ENCODE measurements around the gene PLCB4.

The PLCB4 gene

DNA sequence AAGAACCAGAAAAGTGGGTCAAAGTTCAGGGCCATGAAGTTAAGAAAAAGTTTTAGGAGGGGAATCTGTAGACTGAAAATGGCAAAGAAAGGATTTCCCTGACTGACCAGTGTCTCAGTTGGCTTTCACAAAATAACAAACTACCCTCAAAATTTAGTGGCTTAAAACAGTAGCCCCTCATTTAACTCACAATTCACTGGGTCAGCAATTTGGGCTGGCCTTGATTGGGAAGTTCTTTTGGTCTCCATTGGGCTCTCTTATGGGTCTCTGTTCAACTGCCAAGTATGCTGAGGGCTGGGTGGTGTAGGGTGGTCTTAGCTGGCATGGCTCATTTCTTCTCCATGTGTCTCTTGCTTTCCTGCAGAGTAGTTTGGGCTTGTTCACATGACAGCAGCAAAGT, 161.5 kb downstream of the PLCB4 start:
- Mint-ChIP-seq H3K4me3 (no peak overlapping the region), H3K27ac (ENCODE audit: low read depth) (no peak overlapping the region), H3K36me3 (ENCODE audit: insufficient read depth) (no peaks in the 10 kb centered on the region), H3K4me1 (no peaks in the 10 kb centered on the region), H3K9me3 (peaks cover 13% of the 10 kb centered on the region), H3K27me3 (no peaks in the 10 kb centered on the region)
- DNase-seq (ENCODE audit: low spot score in 2 of 2), result no peak
- no peak for ATAC-seq (replicated peaks; ENCODE audit: extremely low read depth, poor library complexity, severe bottlenecking)

DNA sequence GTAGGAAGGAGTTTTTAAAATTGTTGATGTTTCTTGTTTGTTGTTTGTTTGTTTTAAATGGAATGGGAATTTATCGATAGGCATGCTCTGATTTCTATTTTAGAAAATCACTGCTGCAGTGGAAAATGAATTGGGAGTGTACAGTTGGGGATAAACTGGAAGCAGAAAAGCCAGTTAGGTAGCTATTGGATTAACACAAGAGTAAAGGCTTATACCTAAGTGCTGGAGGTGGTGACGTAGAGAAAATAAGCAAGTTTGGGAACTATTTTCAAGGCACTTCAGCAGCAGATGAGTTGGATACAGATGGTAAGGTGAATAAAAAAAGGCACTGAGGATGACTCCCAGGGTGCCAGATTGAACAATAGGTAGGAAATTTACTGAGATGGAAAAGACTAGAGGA, 164.9 kb downstream of the PLCB4 start:
- Mint-ChIP-seq H3K4me1 (no peaks in the 10 kb centered on the region), H3K27ac (ENCODE audit: low read depth) (no peak overlapping the region), H3K9me3 (peaks cover under 1% of the 10 kb centered on the region), H3K36me3 (ENCODE audit: insufficient read depth) (no peaks in the 10 kb centered on the region), H3K4me3 (no peak overlapping the region), H3K27me3 (no peaks in the 10 kb centered on the region)
- no peak for DNase-seq (ENCODE audit: low spot score in 2 of 2)
- ATAC-seq (replicated peaks; ENCODE audit: extremely low read depth, poor library complexity, severe bottlenecking), result no peak

DNA sequence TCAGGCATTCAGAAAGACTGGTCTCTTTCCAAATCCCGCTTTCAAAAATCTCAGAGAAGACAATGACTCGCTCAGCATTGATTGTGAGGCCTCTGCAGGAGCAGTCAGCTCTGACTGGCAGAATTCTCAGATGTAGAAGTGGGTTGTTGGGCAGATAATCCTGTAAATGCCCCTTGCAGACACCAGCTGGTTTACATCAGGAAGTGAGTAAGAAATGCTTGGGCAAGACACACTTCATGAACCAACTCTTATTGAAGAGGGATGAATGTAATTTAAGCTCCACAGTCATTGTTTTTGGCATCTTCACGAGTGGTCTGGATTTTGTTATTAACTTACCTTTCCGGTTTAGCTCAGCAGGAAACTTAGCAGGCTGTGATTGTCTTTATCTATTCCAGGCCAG, 166.6 kb downstream of the PLCB4 start:
- no peaks in the 10 kb centered on the region for H3K36me3 Mint-ChIP-seq (ENCODE audit: insufficient read depth)
- no peaks in the 10 kb centered on the region for H3K4me1 Mint-ChIP-seq
- no peaks in the 10 kb centered on the region for H3K27me3 Mint-ChIP-seq
- DNase-seq (ENCODE audit: low spot score in 2 of 2), result no peak
- no peak overlapping the region for H3K4me3 Mint-ChIP-seq
- ATAC-seq (replicated peaks; ENCODE audit: extremely low read depth, poor library complexity, severe bottlenecking), result no peak
- no peak overlapping the region for H3K27ac Mint-ChIP-seq (ENCODE audit: low read depth)
- H3K9me3 Mint-ChIP-seq, result peaks cover under 1% of the 10 kb centered on the region

DNA sequence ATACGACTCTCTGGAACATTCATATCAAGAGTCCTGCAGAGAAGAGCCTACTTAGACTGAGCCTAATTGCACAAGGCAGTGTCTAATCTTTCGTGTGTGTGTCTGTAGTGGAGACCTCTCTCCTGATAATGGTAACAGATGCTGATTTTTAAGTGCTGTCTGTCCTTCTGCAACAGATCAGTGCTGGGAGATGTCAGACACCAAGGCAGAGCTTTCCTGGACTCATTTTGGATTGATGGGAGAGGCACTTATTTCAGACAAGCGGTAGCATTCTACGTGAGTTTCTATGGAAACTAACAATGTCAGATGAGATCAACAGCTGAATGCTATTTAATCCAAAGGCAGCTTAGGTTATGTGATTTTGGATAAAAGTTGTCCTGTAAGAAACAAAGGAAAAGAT, 167.6 kb downstream of the PLCB4 start:
- H3K27ac Mint-ChIP-seq (ENCODE audit: low read depth), result no peak overlapping the region
- ATAC-seq (replicated peaks; ENCODE audit: extremely low read depth, poor library complexity, severe bottlenecking) (no peak), DNase-seq (ENCODE audit: low spot score in 2 of 2) (no peak)
- peaks cover 4% of the 10 kb centered on the region for H3K9me3 Mint-ChIP-seq
- H3K4me3 Mint-ChIP-seq, result no peak overlapping the region
- H3K4me1 Mint-ChIP-seq, result no peaks in the 10 kb centered on the region
- H3K27me3 Mint-ChIP-seq, result no peaks in the 10 kb centered on the region
- no peaks in the 10 kb centered on the region for H3K36me3 Mint-ChIP-seq (ENCODE audit: insufficient read depth)

DNA sequence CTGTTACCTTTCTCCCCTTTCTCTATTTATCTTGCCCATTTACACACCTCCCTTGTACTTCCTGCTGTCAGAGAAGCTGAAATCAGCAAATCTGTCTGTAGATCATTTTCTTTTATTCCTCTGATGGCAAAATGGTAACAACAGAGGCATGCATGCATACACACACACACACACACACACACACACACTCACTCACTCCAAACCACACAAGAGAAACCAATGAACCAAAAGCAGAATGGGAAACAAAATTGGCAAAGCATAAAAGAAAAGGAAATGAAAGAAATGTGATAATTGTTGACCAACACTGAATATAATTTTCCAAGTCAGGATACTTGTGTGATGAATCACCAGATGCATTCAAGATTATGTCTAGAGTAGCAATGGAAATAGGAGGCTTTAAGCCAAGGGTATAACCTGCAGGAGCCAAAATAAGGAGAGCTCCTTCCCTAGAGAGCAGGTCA, 172.4 kb downstream of the PLCB4 start:
- no peak for DNase-seq (ENCODE audit: low spot score in 2 of 2)
- no peaks in the 10 kb centered on the region for H3K36me3 Mint-ChIP-seq (ENCODE audit: insufficient read depth)
- no peak overlapping the region for H3K4me3 Mint-ChIP-seq
- ATAC-seq (replicated peaks; ENCODE audit: extremely low read depth, poor library complexity, severe bottlenecking), result no peak
- no peaks in the 10 kb centered on the region for H3K4me1 Mint-ChIP-seq
- no peak overlapping the region for H3K27ac Mint-ChIP-seq (ENCODE audit: low read depth)
- peaks cover 4% of the 10 kb centered on the region for H3K9me3 Mint-ChIP-seq
- H3K27me3 Mint-ChIP-seq, result no peaks in the 10 kb centered on the region

DNA sequence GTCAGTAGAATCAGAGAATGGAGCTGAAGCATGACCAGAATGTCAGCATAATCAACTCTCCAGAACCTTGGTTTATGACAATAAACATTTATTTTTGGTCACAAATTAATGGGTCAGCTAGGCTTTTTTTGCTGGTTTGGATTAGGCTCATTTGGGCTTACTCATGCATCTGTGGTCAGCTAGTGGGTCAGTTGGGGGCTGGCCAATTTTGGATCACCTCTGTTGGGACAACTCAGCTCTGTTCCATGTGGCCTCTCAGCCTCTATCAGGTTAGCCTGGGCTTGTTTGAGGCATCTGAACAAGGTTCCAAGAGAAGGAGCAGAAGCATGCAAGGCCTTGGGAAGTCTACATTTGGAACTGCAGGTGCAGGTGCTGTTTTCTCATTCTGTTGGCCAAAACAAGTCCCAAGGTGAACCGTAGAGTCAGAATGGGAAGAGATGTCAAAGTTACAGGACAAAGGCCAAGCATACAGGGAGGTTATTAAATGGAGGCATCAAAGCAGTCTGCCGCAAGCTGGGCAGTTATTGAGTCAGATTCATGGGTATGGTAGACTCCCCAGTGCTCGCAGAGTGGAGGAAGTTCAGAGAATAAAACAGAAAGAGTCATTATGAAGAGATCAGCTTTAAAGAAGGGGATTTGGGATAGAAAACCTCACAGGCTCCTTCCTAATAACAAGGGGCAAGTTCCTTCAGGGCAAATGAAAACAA, 173.0 kb downstream of the PLCB4 start:
- DNase-seq (ENCODE audit: low spot score in 2 of 2) (no peak), ATAC-seq (replicated peaks; ENCODE audit: extremely low read depth, poor library complexity, severe bottlenecking) (no peak)
- H3K4me1 Mint-ChIP-seq, result no peaks in the 10 kb centered on the region
- H3K36me3 Mint-ChIP-seq (ENCODE audit: insufficient read depth), result no peaks in the 10 kb centered on the region
- no peaks in the 10 kb centered on the region for H3K27me3 Mint-ChIP-seq
- no peak overlapping the region for H3K4me3 Mint-ChIP-seq
- H3K27ac Mint-ChIP-seq (ENCODE audit: low read depth), result no peak overlapping the region
- H3K9me3 Mint-ChIP-seq, result peaks cover 4% of the 10 kb centered on the region

DNA sequence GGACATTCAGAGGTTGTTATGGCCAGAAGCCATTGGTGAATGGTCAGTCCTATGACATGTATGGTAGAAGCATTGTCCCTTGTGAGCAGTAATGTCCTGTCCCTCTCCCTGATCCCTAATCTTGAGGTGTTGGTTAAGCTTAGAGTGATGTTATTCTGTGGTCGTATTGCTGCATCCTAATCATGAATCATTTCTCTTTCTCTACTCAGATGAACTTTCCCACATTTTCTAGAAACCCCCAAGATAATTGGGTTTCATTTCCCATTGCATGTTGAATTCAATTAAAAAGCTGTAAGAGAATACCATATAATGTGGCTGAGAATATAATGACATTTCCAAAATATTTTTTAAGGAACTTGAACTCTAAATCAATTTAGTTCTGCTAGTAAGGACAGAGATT, 175.1 kb downstream of the PLCB4 start:
- no peak overlapping the region for H3K4me3 Mint-ChIP-seq
- H3K27ac Mint-ChIP-seq (ENCODE audit: low read depth), result no peak overlapping the region
- no peak for DNase-seq (ENCODE audit: low spot score in 2 of 2)
- no peaks in the 10 kb centered on the region for H3K36me3 Mint-ChIP-seq (ENCODE audit: insufficient read depth)
- H3K27me3 Mint-ChIP-seq, result no peaks in the 10 kb centered on the region
- ATAC-seq (replicated peaks; ENCODE audit: extremely low read depth, poor library complexity, severe bottlenecking), result no peak
- no peaks in the 10 kb centered on the region for H3K4me1 Mint-ChIP-seq
- peaks cover 7% of the 10 kb centered on the region for H3K9me3 Mint-ChIP-seq

DNA sequence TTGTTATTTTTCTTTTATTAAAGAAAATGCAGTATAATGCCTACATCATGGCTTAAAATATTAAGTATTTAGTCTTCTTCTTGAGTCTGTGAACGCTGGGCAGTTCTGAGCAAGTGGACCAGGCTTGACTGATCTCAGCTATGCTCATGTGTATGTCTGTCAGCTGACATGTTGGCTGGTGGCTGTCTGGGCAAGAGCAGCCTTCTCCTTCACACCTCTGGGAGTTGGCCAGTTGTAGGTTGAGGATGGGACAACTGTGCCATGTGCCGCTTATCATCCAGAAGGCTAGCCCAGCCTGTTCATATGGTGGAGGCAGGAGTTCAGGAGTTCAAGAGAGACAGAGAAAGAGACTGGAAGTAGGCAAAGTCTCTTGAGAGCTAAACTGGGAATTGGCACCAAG, 175.9 kb downstream of the PLCB4 start:
- Mint-ChIP-seq H3K4me3 (no peak overlapping the region), H3K27me3 (no peaks in the 10 kb centered on the region), H3K27ac (ENCODE audit: low read depth) (no peak overlapping the region), H3K36me3 (ENCODE audit: insufficient read depth) (no peaks in the 10 kb centered on the region), H3K9me3 (peaks cover 9% of the 10 kb centered on the region), H3K4me1 (no peaks in the 10 kb centered on the region)
- DNase-seq (ENCODE audit: low spot score in 2 of 2) (no peak), ATAC-seq (replicated peaks; ENCODE audit: extremely low read depth, poor library complexity, severe bottlenecking) (no peak)

DNA sequence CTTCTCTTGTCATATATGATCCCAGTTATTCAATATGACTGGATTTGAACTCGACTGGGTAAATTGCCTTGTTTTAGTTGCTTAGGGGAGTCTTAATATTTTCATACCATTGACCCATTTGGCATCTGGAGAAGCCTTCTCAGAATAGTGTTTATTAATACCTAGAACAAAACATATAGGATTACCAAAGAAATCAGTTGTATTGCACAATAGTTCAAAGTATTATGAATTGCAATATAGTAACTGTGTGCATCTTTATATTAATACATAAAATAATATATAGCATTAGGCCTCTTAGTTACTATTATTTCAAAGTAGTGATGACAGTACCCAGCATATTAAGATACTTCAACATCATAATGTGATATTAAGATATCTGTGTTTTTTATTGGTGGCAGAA, 177.8 kb downstream of the PLCB4 start:
- H3K9me3 Mint-ChIP-seq, result peaks cover 6% of the 10 kb centered on the region
- no peaks in the 10 kb centered on the region for H3K36me3 Mint-ChIP-seq (ENCODE audit: insufficient read depth)
- no peaks in the 10 kb centered on the region for H3K27me3 Mint-ChIP-seq
- ATAC-seq (replicated peaks; ENCODE audit: extremely low read depth, poor library complexity, severe bottlenecking) (no peak), DNase-seq (ENCODE audit: low spot score in 2 of 2) (no peak)
- H3K4me3 Mint-ChIP-seq, result no peak overlapping the region
- H3K4me1 Mint-ChIP-seq, result no peaks in the 10 kb centered on the region
- no peak overlapping the region for H3K27ac Mint-ChIP-seq (ENCODE audit: low read depth)

DNA sequence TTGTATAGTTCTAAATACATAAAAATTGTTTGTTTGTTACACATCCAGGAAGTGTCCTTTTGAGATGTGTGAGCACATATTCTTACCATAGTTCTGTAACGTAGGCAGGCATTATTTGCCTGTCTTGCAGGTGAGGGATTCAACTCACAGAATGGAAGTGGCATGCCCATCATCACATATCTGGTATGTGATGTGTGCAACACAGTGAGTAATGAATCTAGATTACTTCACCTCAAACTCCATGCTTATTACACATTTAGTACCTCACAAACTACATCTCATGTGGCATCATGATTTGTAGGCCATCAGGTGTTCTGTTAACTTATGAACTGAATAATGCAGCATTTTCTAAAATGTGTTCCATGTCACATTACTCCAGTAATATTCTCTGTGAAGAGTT, 181.6 kb downstream of the PLCB4 start:
- DNase-seq (ENCODE audit: low spot score in 2 of 2), result no peak
- Mint-ChIP-seq H3K27ac (ENCODE audit: low read depth) (no peak overlapping the region), H3K4me1 (no peaks in the 10 kb centered on the region), H3K4me3 (no peak overlapping the region), H3K36me3 (ENCODE audit: insufficient read depth) (no peaks in the 10 kb centered on the region), H3K27me3 (no peaks in the 10 kb centered on the region), H3K9me3 (peaks cover 11% of the 10 kb centered on the region)
- no peak for ATAC-seq (replicated peaks; ENCODE audit: extremely low read depth, poor library complexity, severe bottlenecking)

DNA sequence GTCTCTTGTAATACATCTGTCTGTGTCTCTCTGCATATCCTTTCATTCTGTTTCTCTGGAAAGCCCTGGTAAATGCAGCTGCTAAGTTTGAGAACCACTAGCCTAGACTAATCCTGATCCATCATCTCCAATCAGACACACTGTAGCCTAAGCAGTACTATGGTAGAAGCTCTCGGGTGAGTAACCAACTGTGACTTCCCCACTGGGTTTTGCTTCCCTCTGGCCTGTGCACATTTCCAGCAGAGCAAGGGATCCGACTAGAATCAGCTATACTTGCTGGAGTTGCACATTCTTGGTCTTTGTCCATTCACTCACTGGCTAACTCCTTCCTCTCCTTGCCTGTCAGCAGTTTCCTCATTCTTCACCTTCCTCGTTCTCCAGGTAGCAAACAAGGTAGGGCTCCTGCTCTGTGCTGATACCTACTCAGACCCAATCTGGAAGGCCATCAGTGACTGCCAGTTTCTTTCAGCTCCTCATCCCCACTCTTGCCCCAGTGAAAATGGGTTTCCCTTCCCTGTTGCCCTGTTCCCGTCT, 184.2 kb downstream of the PLCB4 start:
- Mint-ChIP-seq H3K36me3 (ENCODE audit: insufficient read depth) (no peaks in the 10 kb centered on the region), H3K27ac (ENCODE audit: low read depth) (no peak overlapping the region), H3K4me3 (no peak overlapping the region), H3K4me1 (no peaks in the 10 kb centered on the region), H3K27me3 (no peaks in the 10 kb centered on the region), H3K9me3 (peaks cover 17% of the 10 kb centered on the region)
- no peak for DNase-seq (ENCODE audit: low spot score in 2 of 2)
- ATAC-seq (replicated peaks; ENCODE audit: extremely low read depth, poor library complexity, severe bottlenecking), result no peak

DNA sequence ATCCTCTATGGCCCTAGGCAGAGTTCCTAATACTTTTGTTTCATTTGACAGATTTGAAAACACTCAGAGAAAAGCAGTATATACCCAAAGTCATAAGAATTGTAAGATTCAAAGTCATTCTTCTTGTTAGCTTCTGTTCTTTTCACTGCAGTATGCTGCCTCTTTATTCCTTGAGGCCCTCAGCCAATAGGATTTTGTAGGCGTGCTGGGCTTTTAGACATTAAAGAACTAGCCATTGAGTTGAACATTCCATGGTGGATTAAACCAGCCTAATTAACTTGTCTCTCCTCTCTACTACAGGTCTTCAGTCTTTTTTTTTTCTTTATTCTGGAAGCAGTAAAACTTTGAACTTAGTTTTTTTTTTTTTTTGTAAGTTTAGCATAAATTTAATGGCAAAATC, 186.3 kb downstream of the PLCB4 start:
- no peak overlapping the region for H3K4me3 Mint-ChIP-seq
- no peaks in the 10 kb centered on the region for H3K27me3 Mint-ChIP-seq
- no peak overlapping the region for H3K27ac Mint-ChIP-seq (ENCODE audit: low read depth)
- H3K36me3 Mint-ChIP-seq (ENCODE audit: insufficient read depth), result no peaks in the 10 kb centered on the region
- ATAC-seq (replicated peaks; ENCODE audit: extremely low read depth, poor library complexity, severe bottlenecking) (no peak), DNase-seq (ENCODE audit: low spot score in 2 of 2) (no peak)
- H3K4me1 Mint-ChIP-seq, result no peaks in the 10 kb centered on the region
- peaks cover 12% of the 10 kb centered on the region for H3K9me3 Mint-ChIP-seq

DNA sequence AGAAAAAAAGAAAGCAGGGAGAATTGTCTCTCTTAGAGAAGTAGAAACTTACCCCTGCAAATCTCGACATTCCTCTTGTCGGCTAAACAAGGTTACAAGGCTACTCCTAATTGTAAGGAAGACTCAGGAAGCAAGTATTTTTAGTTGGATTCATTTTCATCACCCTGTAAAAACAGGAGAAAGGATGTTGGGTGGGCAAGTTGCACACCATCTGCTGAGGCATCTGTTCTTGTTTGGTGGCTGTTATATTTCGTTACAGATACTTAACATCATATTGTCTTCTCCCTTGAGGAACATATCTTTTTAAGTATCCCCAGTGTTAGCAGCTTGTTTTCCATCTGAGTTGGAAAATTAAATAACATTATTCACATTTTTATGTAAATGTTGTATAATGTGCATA, 187.5 kb downstream of the PLCB4 start:
- Mint-ChIP-seq H3K36me3 (ENCODE audit: insufficient read depth) (no peaks in the 10 kb centered on the region), H3K4me3 (no peak overlapping the region), H3K9me3 (peaks cover 12% of the 10 kb centered on the region), H3K27me3 (no peaks in the 10 kb centered on the region), H3K4me1 (no peaks in the 10 kb centered on the region), H3K27ac (ENCODE audit: low read depth) (no peak overlapping the region)
- DNase-seq (ENCODE audit: low spot score in 2 of 2) (no peak), ATAC-seq (replicated peaks; ENCODE audit: extremely low read depth, poor library complexity, severe bottlenecking) (no peak)
